Stimulated activated CD4-positive, alpha-beta T cell treated with anti-CD3 and anti-CD28 coated beads, Interleukin-12 subunit alpha, Interleukin-12 subunit beta, amount 100 ng/mL, for 24 hours (primary cell): ENCODE data around the gene L3MBTL1.

Experiments
- DNase-seq, 2 experiments: peaks; one replicate each; pipeline ENCODE4 v3.0.0-alpha.2; 2020; ENCODE audit warnings: low read depth in 2 of 2

L3MBTL1 gene

GRCh38 chr20:43590036-43590391, 82.5 kb downstream of the L3MBTL1 start:
- peak in 1 of 2 experiments; percentile 1 for DNase-seq

GRCh38 chr20:43590392-43591303, 83.2 kb downstream of the L3MBTL1 start, which contains the start of gene IFT52:
Gene IFT52, plus strand, starts transcription at chr20:43590937. Its CDS starts 3,762 bp downstream, at chr20:43594699.
- DNase-seq, result peak; percentile 80 to 84
